GM18526 (cell line): ENCODE measurements around the gene PEX5L.

ENCODE experiments used
- POLR2A ChIP-seq: IDR thresholded peaks from 3 replicates; pipeline ENCODE4 v1.6.1; 2011; ENCODE audit not compliant: insufficient read length; ENCODE audit errors: extremely low read depth

The PEX5L gene

DNA sequence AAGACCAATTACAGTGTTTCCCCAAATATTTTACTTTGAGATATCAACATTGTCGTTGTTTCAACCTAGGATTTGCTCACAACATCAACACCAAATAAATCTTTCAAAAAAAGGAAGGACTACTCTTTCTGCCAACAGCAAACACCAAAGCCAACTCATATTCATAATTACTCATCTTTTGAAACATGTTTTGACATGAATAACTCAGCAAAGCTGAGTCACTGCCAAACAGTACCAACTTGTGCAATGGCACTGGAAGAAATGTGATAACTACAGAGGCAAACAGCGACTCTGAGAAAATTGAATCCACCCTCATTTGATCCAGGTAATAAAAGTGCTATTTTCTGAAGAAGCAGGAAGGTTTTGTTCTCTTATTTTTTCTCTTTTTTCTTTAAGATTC, 67.2 kb downstream of the PEX5L start:
- no peak for TF ChIP-seq POLR2A

DNA sequence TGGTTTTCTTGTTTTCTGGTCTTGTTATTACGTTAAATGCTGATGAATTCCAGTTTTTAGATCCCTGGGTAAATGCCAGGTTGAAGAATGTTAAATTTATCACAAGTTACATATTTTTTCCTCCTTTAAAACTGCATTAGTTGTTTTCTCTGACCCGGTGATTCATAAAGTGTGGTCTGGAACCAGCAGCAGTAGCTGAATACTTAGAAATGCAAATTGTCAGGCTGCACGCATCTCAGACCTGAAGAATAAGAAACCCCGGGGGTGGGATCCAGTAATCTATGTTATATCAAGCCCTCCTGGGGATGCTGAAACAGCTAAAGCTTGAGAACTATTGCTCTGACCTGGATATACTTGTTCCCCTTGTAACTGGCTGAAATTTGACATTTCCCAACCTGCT, 69.1 kb downstream of the PEX5L start:
- TF ChIP-seq POLR2A, result no peak

DNA sequence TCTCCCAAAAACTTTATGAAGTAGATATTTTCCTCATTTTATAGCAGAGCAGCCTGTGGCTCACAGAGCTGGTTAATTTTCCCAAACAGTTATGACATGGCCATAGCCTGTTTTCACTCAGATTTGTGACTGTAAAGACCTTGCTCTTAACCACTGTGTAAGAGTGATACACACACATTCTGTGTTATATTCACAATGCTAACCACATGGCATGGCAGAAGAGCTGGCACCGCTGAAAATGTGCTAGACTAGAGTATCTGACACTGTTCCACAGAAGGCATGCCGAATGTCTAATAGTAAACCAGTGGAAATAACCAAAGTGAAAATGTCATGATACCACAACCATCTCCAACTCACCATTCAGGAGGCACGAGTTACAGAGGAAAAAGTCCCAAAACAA, 71.8 kb downstream of the PEX5L start:
- TF ChIP-seq POLR2A, result no peak

DNA sequence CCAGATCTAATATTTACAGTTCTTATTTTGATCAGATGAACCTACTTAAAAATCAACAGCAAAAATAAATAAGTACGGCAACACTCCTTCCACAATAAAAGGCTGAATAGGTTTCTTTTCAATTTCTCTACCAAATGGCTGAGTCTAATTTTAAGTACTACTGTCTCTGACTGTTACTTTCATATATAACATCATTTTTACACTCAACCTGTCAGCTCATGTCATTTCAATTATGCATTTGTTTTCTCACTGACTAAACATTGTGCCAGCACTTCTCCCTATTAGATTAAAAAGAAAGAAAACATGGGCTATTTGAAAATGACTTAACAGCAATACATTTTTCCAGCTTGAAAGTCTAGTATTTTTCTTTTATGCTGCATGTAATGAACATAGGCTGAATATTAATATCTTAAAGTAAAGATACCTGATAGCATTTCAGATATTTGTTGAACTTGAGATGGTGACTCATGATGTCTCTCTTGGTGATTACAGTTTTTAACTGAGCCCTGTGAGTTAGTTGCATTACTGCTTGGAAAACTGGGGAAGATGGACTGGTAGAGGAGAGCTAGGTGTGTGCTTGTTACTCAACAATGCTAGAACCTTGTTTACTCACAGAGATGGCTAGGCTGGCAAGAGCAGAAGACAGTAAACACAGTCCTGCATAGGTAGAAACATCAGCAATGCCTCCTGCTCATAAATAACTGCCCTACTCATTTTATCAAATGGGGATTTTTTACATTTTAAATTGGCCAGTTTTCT, 73.9 kb downstream of the PEX5L start:
- TF ChIP-seq POLR2A, result no peak

DNA sequence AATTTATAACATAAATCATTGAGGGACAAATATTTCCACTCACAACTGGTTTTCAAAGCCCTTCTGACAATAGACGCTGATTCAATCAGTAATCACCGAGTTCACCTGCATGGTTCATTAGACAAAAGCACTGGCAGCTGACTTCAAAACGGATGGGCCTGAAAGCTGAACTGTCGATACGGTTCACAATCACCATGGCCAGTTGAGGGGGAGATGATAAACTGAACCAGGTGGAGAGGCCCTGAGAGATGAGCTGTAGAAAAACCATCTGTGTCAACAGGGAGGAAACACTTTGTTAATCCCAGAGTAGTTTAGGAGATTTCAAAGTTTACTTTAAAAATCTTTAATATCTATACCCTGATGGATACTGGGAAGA, 75.0 kb downstream of the PEX5L start:
- TF ChIP-seq POLR2A, result no peak

DNA sequence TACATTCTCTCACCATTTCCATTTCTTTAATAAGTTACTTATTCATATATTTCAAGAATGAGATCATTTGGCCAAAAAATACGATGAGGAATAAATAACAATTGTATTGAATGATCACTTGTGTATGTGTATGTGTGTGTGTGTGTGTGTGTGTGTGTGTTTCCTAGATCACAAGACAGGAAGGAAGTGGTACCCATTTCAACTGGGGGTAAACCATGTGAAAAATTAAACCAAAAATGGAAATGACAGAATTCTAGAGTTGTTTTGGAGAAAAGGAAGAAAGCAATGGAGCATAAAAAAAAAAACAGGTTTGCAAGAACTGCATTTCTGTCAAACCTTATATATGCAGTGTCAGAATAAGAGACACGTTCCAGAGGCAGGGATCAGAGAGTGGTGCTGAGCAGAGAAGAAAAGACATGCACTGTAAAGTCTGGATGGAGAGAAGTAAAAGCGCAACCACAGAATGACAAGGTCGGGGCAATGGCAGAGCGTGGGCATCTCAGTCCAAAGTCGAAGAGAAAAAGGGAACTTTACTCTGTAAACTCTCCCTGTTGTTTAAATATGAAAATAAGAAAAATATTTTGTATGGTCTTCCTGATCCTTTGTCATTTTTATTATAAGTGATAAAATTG, 75.5 kb downstream of the PEX5L start:
- TF ChIP-seq POLR2A, result no peak

DNA sequence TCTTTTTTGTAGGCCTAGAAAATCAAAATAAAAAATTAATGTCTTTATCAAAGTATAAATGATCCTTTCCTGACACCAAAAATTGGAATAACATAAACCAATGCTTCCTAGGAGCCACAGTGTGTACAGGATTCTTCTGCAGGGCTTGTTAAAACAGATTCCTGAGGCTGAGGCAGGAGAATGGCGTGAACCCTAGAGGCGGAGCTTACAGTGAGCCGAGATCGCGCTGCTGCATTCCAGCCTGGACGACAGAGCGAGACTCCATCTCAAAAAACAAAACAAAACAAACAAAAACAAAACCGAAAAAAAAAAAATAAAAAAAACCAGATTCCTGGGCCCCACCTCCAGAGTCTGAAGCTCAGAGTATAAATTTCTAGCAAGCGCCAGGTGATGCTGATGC, 78.0 kb downstream of the PEX5L start:
- no peak for TF ChIP-seq POLR2A

DNA sequence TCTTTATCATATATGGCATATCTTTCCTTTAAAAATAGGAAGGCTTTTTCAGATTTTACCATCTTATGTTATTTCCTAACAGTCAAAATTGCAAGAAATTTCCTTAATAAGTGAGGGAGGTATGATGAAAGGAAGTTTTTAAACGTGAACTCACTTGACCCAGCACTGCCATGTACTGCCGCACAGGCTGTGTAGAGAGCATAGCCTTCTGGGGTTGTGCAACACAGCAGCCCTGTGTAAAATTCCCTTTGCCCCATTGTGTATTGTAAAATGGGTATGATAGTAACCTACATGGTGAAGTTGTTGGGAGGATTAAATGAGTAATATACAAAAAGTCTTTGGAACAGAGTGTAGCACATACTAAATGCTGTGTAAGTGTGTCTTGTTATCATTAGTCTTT, 78.6 kb downstream of the PEX5L start:
- no peak for TF ChIP-seq POLR2A

DNA sequence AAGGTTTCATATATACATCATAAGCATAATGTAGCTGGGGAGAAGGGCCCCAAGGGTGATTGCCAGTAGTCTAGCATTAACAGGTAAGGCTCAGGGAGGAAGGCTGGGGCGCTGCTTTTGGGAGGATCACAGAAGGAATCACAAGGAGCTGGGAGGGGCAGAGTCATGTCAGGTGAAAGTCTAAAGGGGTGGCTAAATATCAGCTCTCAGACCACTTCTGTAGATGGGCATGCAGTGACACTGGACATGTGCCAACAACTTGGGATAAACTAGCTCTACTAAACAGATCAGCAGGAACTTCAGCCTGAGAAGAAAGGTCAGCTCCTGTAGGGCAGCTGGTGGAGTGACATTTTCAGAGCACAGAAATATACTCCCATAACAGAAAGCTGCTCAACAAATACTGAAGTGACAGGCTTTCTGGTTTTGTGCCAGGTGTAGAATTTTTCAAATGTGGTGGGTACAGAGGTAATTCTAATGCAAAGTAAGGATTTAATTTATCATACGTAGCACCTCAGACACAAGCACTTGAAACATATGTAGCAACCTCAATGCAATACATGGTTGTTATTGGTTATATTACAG, 79.4 kb downstream of the PEX5L start:
- TF ChIP-seq POLR2A, result no peak

DNA sequence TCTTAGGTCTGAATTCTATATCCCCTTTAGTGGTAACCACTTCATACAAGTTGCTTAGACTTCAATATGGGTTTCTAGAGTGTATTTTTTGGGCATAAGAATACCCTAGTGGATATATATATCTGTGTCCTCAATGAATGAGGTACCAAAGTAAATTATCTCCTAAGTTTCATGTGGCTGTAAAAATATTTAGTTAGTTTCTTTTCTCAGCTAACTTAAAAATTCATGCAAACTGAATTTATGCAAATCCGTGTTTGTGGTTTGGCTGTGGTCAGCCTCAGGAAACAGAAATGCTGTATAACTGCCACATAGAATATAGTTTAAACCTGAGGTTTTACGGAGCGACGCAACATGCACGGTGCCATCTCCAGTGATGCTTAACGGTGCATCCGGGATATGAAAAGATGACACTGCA, 80.3 kb downstream of the PEX5L start:
- no peak for TF ChIP-seq POLR2A

DNA sequence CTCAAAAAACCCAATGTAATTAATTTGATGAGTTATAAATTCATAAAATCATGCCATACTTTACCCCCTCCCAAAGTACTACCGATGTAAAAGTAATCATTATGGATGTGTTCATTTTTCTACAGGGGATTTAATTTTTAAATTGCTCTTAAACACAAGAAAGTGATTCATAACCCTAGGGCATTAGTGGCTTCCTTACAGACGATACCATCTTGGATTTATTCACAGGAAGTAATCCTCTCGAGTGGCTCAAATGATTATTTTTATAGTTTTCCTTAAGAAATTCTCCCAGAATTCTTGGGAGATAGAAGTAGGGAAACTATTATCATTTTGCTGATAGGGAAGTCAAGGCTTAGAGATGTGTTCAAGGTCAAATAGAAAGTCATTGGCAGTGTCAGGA, 80.9 kb downstream of the PEX5L start:
- TF ChIP-seq POLR2A, result no peak

DNA sequence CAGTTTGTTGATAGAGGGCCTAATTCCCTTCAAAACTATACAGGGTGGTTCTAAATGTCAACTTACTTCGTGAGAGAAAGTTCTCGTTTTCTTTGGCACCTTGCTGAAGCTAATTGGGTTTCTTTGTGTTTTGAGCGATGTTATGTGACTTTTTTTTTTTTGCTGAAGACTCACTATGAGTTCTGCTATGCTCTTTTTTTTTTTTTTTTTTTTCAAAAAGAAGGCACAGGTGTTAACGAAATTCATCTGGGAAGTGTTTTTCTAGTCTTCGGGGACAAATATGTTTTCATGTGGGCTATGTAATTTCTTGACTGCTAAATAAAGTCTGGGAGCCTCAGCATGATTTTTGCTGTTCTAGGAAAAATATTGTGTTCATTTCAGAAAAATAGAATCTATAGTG, 81.5 kb downstream of the PEX5L start:
- TF ChIP-seq POLR2A, result no peak

DNA sequence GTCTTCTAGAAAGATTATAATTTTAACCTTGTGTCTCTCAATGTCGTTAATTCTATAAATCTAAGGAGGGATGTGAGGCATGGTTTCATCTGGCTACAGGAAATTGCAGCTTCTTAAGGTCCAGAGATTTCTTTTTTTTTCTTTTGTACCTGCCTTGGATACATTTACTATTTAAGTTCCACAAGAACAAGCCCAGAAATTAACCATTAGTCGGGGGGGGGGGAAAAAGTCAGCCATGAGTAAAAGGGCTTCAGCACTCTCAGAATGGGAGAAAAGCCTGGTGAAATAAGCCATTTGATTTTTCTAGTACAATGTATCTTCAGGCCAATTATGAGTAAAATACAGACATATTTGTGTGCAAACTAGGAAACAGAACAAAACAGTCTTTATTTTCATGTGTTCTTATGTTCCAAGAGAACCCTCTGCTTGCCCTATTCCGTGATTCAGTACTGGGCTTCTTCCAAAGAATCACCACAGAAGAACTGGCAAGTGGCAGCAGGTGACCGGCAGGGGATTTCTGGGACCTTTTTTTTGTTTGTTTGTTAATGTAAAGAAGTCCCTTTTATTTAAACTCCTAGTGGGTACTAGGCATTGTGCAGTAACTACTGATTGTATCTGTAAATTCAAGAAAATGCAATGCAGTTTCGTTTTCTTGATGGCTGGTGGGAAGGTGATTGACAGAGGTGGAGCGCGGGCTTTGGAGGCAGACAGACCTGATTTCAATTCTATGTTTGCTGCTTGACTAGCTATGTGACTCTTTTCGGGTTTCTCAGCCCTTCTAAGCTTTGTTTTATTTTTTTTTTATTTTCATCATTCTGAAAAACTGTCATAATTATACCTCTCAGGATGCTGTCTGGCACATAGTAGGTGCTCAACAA, 82.5 kb downstream of the PEX5L start:
- no peak for TF ChIP-seq POLR2A

DNA sequence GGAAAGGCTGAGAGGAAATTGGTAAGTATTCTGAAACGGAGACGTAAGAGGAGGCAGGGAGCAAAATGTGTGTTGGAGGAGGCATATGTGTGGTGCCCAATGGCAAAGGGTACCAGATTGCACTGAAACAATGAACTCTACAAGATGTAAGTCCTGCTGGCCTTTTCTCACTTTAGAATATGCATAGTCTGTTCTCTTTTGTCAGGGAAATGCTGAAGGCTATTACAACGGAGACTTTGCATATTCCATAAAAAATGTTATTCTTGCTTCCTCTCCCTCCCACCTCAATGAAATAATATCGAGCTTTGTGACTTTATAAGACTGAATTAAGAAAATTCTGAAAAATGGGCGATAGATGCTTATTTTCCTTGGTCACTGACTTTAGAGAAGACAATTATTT, 85.9 kb downstream of the PEX5L start:
- TF ChIP-seq POLR2A, result no peak

DNA sequence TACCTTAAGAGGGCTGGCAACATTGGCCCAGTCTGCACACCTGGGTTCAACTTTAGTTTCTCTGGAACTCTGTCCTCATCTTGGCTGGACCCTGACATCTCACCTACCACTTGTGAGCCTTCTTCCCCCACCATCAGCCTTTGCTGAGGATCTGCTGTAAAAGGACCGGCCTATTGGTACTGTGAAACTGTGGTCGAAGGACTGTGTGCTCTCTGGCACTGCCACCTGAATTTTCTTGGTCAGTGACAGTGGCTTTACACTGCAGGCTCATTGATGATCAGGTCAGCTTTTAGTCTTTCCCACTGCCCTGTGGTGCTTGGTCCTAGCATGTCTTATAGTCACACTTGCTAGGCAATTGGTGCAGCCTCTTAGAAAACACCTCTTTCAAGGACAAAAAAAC, 86.9 kb downstream of the PEX5L start:
- TF ChIP-seq POLR2A, result no peak

DNA sequence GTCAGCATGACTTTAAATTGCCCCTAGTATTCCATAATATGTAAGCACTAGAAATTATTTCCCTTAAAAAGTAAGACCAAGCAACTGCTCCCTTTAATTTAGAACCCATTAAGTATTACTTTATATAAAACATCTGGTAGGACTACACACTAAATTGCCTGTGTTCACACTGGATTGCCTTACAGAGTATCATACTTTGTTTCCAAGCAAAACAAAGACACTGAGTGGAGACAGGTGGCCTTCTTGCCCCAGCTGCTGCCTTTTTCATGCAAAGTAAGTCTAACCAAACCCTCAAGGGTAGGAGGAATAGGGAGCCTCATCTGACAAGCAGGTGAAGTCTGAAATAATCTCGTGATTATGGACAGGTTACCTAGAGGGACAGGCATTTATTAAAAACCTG, 87.3 kb downstream of the PEX5L start:
- TF ChIP-seq POLR2A, result no peak
